HepG2 (cell line): ENCODE measurements around the gene CCDC57. TPM values are rescaled to one million over a fixed set of nuclear protein-coding genes. Genes with fewer than 3 reads are reported as not detected.

Experiments
- ATF7 ChIP-seq, 2 experiments: fragments of 450-650 bp in 1 of 2; sonication (generic) in 1 of 2; formaldehyde crosslinking in 1 of 2; IDR thresholded peaks; 2 replicates each; pipeline versions ENCODE4 v1.4.0 to v1.6.1; 2016 to 2020; ENCODE audit warnings: antibody characterized with exemption in 1 of 2, mild to moderate bottlenecking in 1 of 2, missing genetic modification reagents in 1 of 2
- DNMT1 ChIP-seq: sonication (generic); formaldehyde crosslinking; IDR thresholded peaks from 2 replicates; pipeline ENCODE4 v1.5.1; 2020; ENCODE audit warnings: mild to moderate bottlenecking, missing genetic modification reagents
- KDM3A ChIP-seq: IDR thresholded peaks from 2 replicates; pipeline ENCODE4 v1.6.1; 2018; ENCODE audit warnings: low read depth, missing compliant biosample characterization
- KLF13 ChIP-seq: sonication (generic); formaldehyde crosslinking; IDR thresholded peaks from 2 replicates; pipeline ENCODE4 v1.4.0; 2020; ENCODE audit warnings: mild to moderate bottlenecking, missing genetic modification reagents
- MIER3 ChIP-seq: IDR thresholded peaks from 2 replicates; pipeline ENCODE4 v1.6.1; 2016; ENCODE audit warnings: missing compliant biosample characterization, borderline replicate concordance
- NCOR1 ChIP-seq: fragments of 200-600 bp; sonication (generic); IDR thresholded peaks from 2 replicates; pipeline ENCODE4 v1.7.0; 2017; ENCODE audit warnings: antibody characterized with exemption, low read length, borderline replicate concordance
- NR2C2 ChIP-seq: sonication (generic); formaldehyde crosslinking; IDR thresholded peaks from 2 replicates; pipeline ENCODE4 v1.4.0; 2020; ENCODE audit warnings: missing genetic modification reagents, mild to moderate bottlenecking, moderate library complexity, borderline replicate concordance
- PCBP2 ChIP-seq: fragments of 200-400 bp; formaldehyde crosslinking; optimal IDR thresholded peaks from 2 replicates; pipeline ENCODE3; 2018; ENCODE audit warnings: low read length, low read depth; ENCODE audit not compliant: poor library complexity, severe bottlenecking
- XRCC5 ChIP-seq: fragments of 200-400 bp; formaldehyde crosslinking; optimal IDR thresholded peaks from 2 replicates; pipeline ENCODE3; 2017; ENCODE audit warnings: mild to moderate bottlenecking, low read length
- ZBTB20 ChIP-seq: sonication (generic); formaldehyde crosslinking; IDR thresholded peaks from 2 replicates; pipeline ENCODE4 v1.8.1; 2023; ENCODE audit warnings: missing genetic modification reagents, low read depth, mild to moderate bottlenecking, borderline replicate concordance
- ZNF317 ChIP-seq: sonication (generic); formaldehyde crosslinking; IDR thresholded peaks from 2 replicates; pipeline ENCODE4 v1.5.0; 2020; ENCODE audit warnings: mild to moderate bottlenecking, missing genetic modification reagents
- ZNF335 ChIP-seq: sonication (generic); formaldehyde crosslinking; IDR thresholded peaks from 2 replicates; pipeline ENCODE4 v1.4.0; 2020; ENCODE audit warnings: missing genetic modification reagents
- ZNF430 ChIP-seq: sonication (generic); formaldehyde crosslinking; IDR thresholded peaks from 2 replicates; pipeline ENCODE4 v1.9.0; 2021; ENCODE audit warnings: mild to moderate bottlenecking, missing genetic modification reagents
- ZNF547 ChIP-seq: sonication (generic); formaldehyde crosslinking; IDR thresholded peaks from 2 replicates; pipeline ENCODE4 v1.5.1; 2020; ENCODE audit warnings: mild to moderate bottlenecking, missing genetic modification reagents
- ZNF790 ChIP-seq: sonication (generic); formaldehyde crosslinking; IDR thresholded peaks from 2 replicates; pipeline ENCODE4 v1.8.0; 2022; ENCODE audit warnings: missing genetic modification reagents, mild to moderate bottlenecking, borderline replicate concordance
- ZNF839 ChIP-seq: sonication (generic); formaldehyde crosslinking; IDR thresholded peaks from 2 replicates; pipeline ENCODE4 v1.4.0; 2020; ENCODE audit warnings: missing genetic modification reagents, mild to moderate bottlenecking, borderline replicate concordance
- polyA plus RNA-seq, 8 experiments: library from polyadenylated mRNA; depleted of rRNA in 3 of 8; stranded (reverse) in 7 of 8; unstranded in 1 of 8; fragments of >200 nt; fragmentation: Illumina TruSeq in 4 of 8; extraction: Trizol in 4 of 8; gene quantifications; 2 replicates each; pipeline versions ENCODE4 v1.2.1 to v1.2.3, GENCODE V29; 2011 to 2016; ENCODE audit warnings: low read depth in 4 of 8, missing spikeins in 1 of 8, mixed read lengths in 1 of 8; ENCODE audit not compliant: insufficient read depth in 1 of 8
- total RNA-seq, 5 experiments: library from RNA; depleted of rRNA; stranded (reverse); fragments of >200 nt; fragmentation: Illumina TruSeq; extraction: Trizol; gene quantifications; 2 replicates each; pipeline ENCODE4 v1.2.3, GENCODE V29; 2016; ENCODE audit warnings: low read depth in 1 of 5
- TF ChIP-seq, protein P1 (sequence below): sonication (generic); formaldehyde crosslinking; IDR thresholded peaks from 2 replicates; pipeline ENCODE4 v1.5.0; 2020; ENCODE audit warnings: missing genetic modification reagents
- TF ChIP-seq, protein P2 (sequence below): sonication (generic); formaldehyde crosslinking; IDR thresholded peaks from 2 replicates; pipeline ENCODE4 v1.4.0; 2020; ENCODE audit warnings: low read depth, mild to moderate bottlenecking, missing genetic modification reagents
- TF ChIP-seq, protein P3 (sequence below): sonication (generic); formaldehyde crosslinking; IDR thresholded peaks from 2 replicates; pipeline ENCODE4 v1.8.1; 2023; ENCODE audit warnings: mild to moderate bottlenecking, missing genetic modification reagents
- TF ChIP-seq, protein P4 (sequence below): sonication (generic); formaldehyde crosslinking; IDR thresholded peaks from 2 replicates; pipeline ENCODE4 v1.5.1; 2020; ENCODE audit warnings: mild to moderate bottlenecking, moderate library complexity, missing genetic modification reagents
- TF ChIP-seq, protein P5 (sequence below): sonication (generic); formaldehyde crosslinking; IDR thresholded peaks from 2 replicates; pipeline ENCODE4 v1.8.0; 2022; ENCODE audit warnings: missing genetic modification reagents, mild to moderate bottlenecking, inconsistent platforms, borderline replicate concordance
- TF ChIP-seq, protein P6 (sequence below): sonication (generic); formaldehyde crosslinking; IDR thresholded peaks from 2 replicates; pipeline ENCODE4 v1.4.0; 2020; ENCODE audit warnings: mild to moderate bottlenecking, missing genetic modification reagents

The CCDC57 gene
- total and polyA plus RNA-seq, 2 of the 13 experiments (the other 11 are each of a cell fraction or from before 2014, with no cell fraction given): 59.3 to 59.9 TPM

DNA sequence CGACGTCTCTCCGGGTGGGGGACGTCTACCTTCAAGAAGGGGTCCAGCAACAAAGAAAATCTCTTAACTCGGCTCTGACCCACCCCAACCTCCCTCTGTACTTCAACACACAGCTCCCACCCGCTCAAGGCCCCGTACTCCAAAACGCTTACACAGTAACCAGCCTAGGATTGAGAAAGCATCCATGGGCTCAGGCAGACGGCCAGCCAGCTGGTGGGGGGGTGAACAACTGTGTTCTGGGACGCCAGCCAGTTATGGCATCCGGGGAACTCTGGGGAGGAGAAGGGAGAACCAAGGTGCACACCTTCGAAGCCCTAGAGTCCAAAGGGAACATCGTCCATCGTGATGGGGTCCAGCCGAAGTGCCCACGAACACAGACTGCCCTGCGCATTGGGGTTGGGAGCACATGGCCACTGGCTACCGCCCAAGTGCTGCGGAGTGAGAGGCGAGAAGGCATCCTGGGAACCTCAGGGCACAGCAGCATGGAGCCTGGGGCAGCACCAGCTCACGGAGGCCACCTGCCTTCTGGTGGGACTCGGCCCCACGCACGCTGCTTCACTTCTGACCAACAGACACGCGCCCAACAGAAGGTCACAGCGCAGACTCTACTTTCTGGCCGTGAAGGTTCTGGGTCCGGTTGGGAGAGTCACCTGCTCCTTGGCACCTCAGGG is 30.5 kb upstream of the CCDC57 start (continued):
- TF ChIP-seq NR2C2 (CRISPR knock-in tag) (peak; percentile 15; the same call in 1 of the 2 replicates), ZBTB20 (CRISPR knock-in tag) (peak; percentile 69; the same call in 1 of the 2 replicates), XRCC5 (no peak), ZNF547 (CRISPR knock-in tag) (no peak), MIER3 (CRISPR knock-in tag) (peak; percentile 55; the same call in 1 of the 2 replicates), ZNF335 (CRISPR knock-in tag) (no peak), KDM3A (CRISPR knock-in tag) (0 out of 2 replicates have a peak, but pooled peaks have one; percentile 42), ZNF430 (CRISPR knock-in tag) (peak; percentile 51; the same call in 1 of the 2 replicates), NCOR1 (peak; percentile 43; the same call in 1 of the 2 replicates), ZNF839 (CRISPR knock-in tag) (peak; percentile 66; the same call in 1 of the 2 replicates), ZNF317 (CRISPR knock-in tag) (0 out of 2 replicates have a peak, but pooled peaks have one; percentile 62), KLF13 (CRISPR knock-in tag) (0 out of 2 replicates have a peak, but pooled peaks have one; percentile 38), ZNF790 (CRISPR knock-in tag) (no peak), PCBP2 (peak; percentile 81), DNMT1 (CRISPR knock-in tag) (peak; percentile 51), ATF7 (IDR thresholded peaks at IDR 0.05) (no peak), ATF7 (CRISPR knock-in tag; IDR thresholded peaks at IDR 0.05) (peak; percentile 43; the same call in 1 of the 2 replicates)
- TF ChIP-seq, protein P1, sequence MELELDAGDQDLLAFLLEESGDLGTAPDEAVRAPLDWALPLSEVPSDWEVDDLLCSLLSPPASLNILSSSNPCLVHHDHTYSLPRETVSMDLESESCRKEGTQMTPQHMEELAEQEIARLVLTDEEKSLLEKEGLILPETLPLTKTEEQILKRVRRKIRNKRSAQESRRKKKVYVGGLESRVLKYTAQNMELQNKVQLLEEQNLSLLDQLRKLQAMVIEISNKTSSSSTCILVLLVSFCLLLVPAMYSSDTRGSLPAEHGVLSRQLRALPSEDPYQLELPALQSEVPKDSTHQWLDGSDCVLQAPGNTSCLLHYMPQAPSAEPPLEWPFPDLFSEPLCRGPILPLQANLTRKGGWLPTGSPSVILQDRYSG (CRISPR knock-in tag): no peak
- TF ChIP-seq, protein P2, sequence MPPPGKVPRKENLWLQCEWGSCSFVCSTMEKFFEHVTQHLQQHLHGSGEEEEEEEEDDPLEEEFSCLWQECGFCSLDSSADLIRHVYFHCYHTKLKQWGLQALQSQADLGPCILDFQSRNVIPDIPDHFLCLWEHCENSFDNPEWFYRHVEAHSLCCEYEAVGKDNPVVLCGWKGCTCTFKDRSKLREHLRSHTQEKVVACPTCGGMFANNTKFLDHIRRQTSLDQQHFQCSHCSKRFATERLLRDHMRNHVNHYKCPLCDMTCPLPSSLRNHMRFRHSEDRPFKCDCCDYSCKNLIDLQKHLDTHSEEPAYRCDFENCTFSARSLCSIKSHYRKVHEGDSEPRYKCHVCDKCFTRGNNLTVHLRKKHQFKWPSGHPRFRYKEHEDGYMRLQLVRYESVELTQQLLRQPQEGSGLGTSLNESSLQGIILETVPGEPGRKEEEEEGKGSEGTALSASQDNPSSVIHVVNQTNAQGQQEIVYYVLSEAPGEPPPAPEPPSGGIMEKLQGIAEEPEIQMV (CRISPR knock-in tag): 0 out of 2 replicates have a peak, but pooled peaks have one; percentile 45
- TF ChIP-seq, protein P3, sequence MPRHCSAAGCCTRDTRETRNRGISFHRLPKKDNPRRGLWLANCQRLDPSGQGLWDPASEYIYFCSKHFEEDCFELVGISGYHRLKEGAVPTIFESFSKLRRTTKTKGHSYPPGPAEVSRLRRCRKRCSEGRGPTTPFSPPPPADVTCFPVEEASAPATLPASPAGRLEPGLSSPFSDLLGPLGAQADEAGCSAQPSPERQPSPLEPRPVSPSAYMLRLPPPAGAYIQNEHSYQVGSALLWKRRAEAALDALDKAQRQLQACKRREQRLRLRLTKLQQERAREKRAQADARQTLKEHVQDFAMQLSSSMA: peak; percentile 52; the same call in 1 of the 2 replicates
- TF ChIP-seq, protein P4, sequence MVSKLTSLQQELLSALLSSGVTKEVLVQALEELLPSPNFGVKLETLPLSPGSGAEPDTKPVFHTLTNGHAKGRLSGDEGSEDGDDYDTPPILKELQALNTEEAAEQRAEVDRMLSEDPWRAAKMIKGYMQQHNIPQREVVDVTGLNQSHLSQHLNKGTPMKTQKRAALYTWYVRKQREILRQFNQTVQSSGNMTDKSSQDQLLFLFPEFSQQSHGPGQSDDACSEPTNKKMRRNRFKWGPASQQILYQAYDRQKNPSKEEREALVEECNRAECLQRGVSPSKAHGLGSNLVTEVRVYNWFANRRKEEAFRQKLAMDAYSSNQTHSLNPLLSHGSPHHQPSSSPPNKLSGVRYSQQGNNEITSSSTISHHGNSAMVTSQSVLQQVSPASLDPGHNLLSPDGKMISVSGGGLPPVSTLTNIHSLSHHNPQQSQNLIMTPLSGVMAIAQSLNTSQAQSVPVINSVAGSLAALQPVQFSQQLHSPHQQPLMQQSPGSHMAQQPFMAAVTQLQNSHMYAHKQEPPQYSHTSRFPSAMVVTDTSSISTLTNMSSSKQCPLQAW (CRISPR knock-in tag): 0 out of 2 replicates have a peak, but pooled peaks have one; percentile 11
- TF ChIP-seq, protein P5, sequence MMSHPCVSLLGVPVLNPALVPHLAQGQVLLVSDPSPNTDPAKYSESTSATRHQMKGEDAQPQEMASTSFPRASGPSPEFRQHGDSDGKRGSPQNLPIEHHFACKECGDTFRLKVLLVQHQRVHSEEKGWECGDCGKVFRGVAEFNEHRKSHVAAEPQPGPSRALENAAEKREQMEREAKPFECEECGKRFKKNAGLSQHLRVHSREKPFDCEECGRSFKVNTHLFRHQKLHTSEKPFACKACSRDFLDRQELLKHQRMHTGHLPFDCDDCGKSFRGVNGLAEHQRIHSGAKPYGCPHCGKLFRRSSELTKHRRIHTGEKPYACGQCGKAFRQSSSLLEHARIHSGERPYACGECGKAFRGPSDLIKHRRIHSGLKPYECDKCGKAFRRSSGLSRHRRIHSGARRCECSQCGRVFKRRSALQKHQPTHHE: peak; percentile 54; the same call in 1 of the 2 replicates
- TF ChIP-seq, protein P6, sequence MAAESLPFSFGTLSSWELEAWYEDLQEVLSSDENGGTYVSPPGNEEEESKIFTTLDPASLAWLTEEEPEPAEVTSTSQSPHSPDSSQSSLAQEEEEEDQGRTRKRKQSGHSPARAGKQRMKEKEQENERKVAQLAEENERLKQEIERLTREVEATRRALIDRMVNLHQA (CRISPR knock-in tag): no peak
